Right lobe of liver (tissue), 6 donors: ENCODE measurements around the gene TMEM205. TPM values are rescaled to one million over a fixed set of nuclear protein-coding genes. Genes with fewer than 3 reads are reported as not detected.
A peak's percentile ranks its signal among the peaks of the same experiment; 100 is the strongest.
"Not testable (repeated sequence)": the region's sequence is repeated elsewhere in the genome, so short reads cannot be mapped to it uniquely, and the experiment has no call there.

Experiments used
- ATAC-seq, 4 donors: fragments of 200-7000 bp; cut with Tn5 transposase; one replicate each; pipeline ENCODE4 v1.9.1; 2020; ENCODE audit warnings: mild to moderate bottlenecking in 4 of 4, moderate library complexity in 4 of 4
- DNase-seq, 3 donors: peaks; one replicate each; pipeline ENCODE4 v3.0.0-alpha.2; 2020
- H3K27ac ChIP-seq, 3 donors: fragments of 200-600 bp; one replicate each; pipeline ENCODE4 v1.8.0; 2022
- H3K27me3 ChIP-seq, 2 donors: fragments of 200-600 bp; one replicate each; pipeline ENCODE4 v1.8.0; 2022
- H3K36me3 ChIP-seq, 4 donors: fragments of 200-600 bp; sonication (generic) in 1 of 4; one replicate each; pipeline versions ENCODE4 v1.5.1 to v1.8.0; 2017 to 2022; ENCODE audit warnings: control low read depth in 1 of 4
- H3K4me1 ChIP-seq, 4 donors: fragments of 200-600 bp; sonication (generic) in 1 of 4; one replicate each; pipeline versions ENCODE4 v1.5.1 to v1.8.0; 2017 to 2022; ENCODE audit warnings: control low read depth in 1 of 4
- H3K4me3 ChIP-seq, 3 donors: fragments of 200-600 bp; one replicate each; pipeline ENCODE4 v1.8.0; 2022
- H3K9me3 ChIP-seq, 4 donors: fragments of 200-600 bp; sonication (generic) in 1 of 4; one replicate each; pipeline versions ENCODE4 v1.5.1 to v1.8.0; 2017 to 2022; ENCODE audit warnings: control low read depth in 1 of 4
- POLR2A ChIP-seq: fragments of 450-650 bp; IDR thresholded peaks from one replicate; pipeline ENCODE4 v1.6.1; 2017; ENCODE audit warnings: antibody characterized with exemption, mild to moderate bottlenecking
- WGBS: methylation state at CpG from one replicate; pipeline ENCODE4 v1.1.6; 2018; ENCODE audit warnings: low coverage, low lambda C conversion rate; ENCODE audit not compliant: insufficient coverage; ENCODE audit errors: missing lambda C conversion rate; 5-methylcytosine and 5-hydroxymethylcytosine counted together
- intact Hi-C, 2 donors: fragments of 100-400 bp; cut with DNase I; formaldehyde crosslinking; loops; one replicate each; pipeline versions ENCODE4 v1.11.2 to v1.14.1; 2022
- total RNA-seq, 6 experiments: library from RNA; depleted of rRNA in 2 of 6; stranded (reverse); fragments of >200 nt in 2 of 6; fragmentation: NEBNext Ultra II Directional in 3 of 6; extraction: Animal tissue kit (Norgen Biotek cat#: 25700) in 3 of 6; gene quantifications; one replicate each; pipeline versions ENCODE4 v1.1.0 to v1.2.4, GENCODE V29; 2016 to 2023
- TF ChIP-seq, protein P1 (sequence below), 4 donors: fragments of 200-600 bp in 3 of 4; fragments of 450-650 bp in 1 of 4; IDR thresholded peaks; one replicate each; pipeline versions ENCODE4 v1.5.1 to v1.8.0; 2016 to 2022; ENCODE audit warnings: antibody characterized with exemption in 4 of 4, mild to moderate bottlenecking in 2 of 4
- donor health status: DM: no; HTN: yes; CAD: no.
- donor health status: DM: no; HTN: no; CAD: no.
- donor health status: DM: no; HTN: no; CAD: no.
- donor health status: DM: no; HTN: yes; CAD: no.
- donor health status: DM: no; HTN: yes; CAD: no.

Gene TMEM205
- total RNA-seq, 6 experiments from 2014 or later: 138 to 605 (median 165) TPM

DNA sequence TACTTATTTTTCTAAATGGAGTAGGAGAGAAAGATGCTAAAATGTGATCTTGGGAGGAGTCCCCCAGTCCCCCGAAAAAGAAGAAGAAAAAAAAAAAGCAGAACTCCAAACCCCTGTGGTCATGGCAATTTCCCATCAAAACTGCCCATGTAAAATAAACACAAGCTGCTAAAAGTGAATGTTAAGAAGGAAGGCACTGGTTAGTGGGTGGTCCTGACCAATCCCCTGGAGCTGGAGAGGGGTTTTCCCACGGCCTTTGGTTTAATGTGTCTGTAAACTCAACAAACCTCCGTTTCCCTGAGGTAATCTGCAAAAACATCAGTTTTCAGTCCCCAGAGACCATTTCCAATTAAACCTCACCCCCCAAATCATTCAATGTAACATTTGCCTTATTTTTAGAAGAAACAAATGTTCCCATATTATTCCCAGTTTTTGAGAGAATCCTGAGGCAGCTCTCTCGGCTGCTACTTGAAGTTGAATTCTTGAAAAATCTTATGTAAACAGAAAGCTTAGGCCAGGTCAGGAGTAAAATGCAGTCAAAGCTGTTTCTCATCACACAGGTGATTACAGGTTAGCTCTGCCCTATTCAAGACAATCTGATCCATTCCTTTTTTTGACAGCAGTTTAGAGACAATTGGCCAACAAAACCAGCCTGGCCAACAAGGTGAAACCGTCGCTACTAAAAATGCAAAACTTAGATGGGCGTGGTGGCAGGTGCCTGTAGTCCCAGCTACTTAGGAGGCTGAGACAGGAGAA is 23.6 kb downstream of the TMEM205 start:
- WGBS: 63% methylated on average over 7 of the region's 7 CpGs
- peaks cover 0 to 12% (median 5%) of the 10 kb centered on the region in 4 donors for H3K4me1 ChIP-seq
- no peak overlapping the region for H3K27ac ChIP-seq
- ATAC-seq (no peak), DNase-seq (no peak)
- peaks cover 0 to 4% (median 0%) of the 10 kb centered on the region in 4 donors for H3K36me3 ChIP-seq
- H3K9me3 ChIP-seq: no peaks in the 10 kb centered on the region
- intact Hi-C loops: no loop called here
- H3K27me3 ChIP-seq: no peaks in the 10 kb centered on the region
- no peak overlapping the region for H3K4me3 ChIP-seq
- TF ChIP-seq POLR2A: no peak
- TF ChIP-seq, protein P1, sequence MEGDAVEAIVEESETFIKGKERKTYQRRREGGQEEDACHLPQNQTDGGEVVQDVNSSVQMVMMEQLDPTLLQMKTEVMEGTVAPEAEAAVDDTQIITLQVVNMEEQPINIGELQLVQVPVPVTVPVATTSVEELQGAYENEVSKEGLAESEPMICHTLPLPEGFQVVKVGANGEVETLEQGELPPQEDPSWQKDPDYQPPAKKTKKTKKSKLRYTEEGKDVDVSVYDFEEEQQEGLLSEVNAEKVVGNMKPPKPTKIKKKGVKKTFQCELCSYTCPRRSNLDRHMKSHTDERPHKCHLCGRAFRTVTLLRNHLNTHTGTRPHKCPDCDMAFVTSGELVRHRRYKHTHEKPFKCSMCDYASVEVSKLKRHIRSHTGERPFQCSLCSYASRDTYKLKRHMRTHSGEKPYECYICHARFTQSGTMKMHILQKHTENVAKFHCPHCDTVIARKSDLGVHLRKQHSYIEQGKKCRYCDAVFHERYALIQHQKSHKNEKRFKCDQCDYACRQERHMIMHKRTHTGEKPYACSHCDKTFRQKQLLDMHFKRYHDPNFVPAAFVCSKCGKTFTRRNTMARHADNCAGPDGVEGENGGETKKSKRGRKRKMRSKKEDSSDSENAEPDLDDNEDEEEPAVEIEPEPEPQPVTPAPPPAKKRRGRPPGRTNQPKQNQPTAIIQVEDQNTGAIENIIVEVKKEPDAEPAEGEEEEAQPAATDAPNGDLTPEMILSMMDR (IDR thresholded peaks at IDR 0.05): no peak

DNA sequence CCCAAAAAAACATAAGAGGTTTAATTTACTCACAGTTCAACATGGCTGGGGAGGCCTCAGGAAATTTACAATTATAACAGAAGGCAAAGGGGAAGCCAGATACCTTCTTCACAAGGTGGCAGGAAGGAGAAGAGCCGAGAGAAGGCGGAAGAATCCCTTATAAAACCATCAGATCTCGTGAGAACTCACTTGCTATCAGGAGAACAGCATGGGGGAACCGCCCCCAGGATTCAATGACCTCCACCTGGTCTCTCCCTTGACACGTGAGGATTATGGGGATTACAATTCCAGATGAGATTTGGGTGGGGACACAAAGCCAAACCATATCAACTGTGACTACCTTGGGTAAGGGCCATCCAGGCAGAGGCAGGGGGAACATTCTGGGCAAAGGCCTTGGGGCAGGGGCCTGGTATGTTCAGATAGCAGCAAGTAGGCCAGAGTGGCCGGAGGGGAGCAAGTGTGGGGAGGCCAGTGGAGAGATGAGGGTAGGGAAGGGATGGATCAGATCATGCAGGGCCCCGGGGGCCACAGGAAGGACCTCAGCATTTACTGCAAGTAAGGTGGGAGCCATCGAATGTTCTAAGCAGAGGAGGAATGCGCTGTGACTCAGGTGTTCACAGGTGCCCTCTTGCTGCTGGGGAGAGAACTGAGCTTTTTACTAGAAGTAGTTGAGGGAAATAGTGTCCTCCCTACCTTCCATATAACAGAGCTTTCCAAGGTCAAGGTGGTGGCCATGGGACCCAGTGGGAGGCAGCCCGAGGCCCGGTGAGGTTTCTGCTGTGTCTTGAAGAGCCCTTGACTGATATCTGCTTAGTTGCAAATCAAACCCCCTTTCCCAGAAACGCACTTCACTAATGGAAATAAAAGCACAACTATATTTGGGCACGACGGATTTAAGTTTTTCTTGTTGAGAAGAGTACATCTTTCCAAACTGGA is 24.6 kb downstream of the TMEM205 start:
- TF ChIP-seq, protein P1 (IDR thresholded peaks at IDR 0.05): no peak
- no peak for TF ChIP-seq POLR2A
- Histone ChIP-seq H3K36me3 (no peaks in the 10 kb centered on the region), H3K9me3 (no peaks in the 10 kb centered on the region), H3K4me3 (no peak overlapping the region), H3K4me1 (peaks cover 0 to 12% (median 5%) of the 10 kb centered on the region in 4 donors), H3K27me3 (no peaks in the 10 kb centered on the region), H3K27ac (peak overlapping the region in 1 of 3 donors; percentile 11)
- 80% methylated on average over 10 of the region's 14 CpGs for WGBS
- no peak for ATAC-seq
- intact Hi-C loops: no loop called here
- no peak for DNase-seq

DNA sequence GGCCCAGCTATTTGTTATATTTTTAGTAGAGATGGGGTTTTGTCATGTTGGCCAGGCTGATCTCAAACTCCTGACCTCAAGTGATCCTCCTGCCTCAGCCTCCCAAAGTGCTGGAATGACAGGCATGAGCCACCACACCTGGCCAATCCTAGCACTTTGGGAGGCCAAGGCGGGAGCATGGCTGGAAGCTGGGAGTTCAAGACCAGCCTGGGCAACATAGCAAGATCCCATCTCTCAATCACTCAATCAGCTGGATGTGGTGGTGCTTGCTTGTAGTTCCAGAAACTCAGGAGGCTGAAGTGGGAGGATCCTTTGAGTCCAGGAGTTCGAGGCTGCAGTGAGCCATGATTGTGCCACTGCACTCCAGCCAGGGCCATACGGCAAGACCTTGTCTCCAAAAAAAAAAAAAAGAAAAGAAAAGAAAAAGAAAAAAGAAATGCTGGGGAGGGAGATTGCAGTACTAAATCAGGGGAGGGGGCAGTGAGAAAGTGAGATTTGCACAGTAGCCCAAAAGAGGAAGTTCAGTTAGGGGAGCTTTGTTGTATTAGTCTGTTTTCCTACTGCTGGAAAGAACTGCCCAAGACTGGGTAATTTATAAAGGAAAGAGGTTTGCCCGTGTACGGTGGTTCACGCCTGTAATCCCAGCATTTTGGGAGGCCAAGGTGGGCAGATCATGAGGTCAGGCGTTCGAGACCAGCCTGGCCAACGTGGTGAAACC is 25.6 kb downstream of the TMEM205 start:
- H3K27me3 ChIP-seq, ATAC-seq, intact Hi-C loops, DNase-seq, H3K4me3 ChIP-seq, H3K36me3 ChIP-seq, H3K9me3 ChIP-seq: not testable (repeated sequence)
- 62% methylated on average over 9 of the region's 9 CpGs for WGBS
- H3K27ac ChIP-seq: peak overlapping the region in 1 of 3 donors; percentile 11
- peaks cover 0 to 12% (median 5%) of the 10 kb centered on the region in 4 donors for H3K4me1 ChIP-seq

DNA sequence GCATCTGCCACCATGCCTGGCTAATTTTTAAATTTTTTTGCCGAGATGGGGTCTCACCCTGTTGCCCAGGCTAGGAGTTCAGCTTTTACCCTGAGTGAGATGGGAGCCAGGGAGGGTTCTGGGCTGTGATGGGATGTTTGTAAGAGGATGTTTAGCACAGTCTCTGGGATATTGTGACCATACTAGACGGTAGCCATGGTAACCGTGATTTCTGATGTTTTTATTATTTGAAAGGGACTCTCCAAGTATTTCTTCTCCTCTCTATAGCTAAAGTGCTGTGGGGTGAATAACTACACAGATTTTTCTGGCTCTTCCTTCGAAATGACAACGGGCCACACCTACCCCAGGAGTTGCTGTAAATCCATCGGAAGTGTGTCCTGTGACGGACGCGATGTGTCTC is 39.7 kb downstream of the TMEM205 start:
- Histone ChIP-seq H3K27ac (no peak overlapping the region), H3K36me3 (no peaks in the 10 kb centered on the region), H3K9me3 (no peaks in the 10 kb centered on the region), H3K27me3 (no peaks in the 10 kb centered on the region), H3K4me1 (no peaks in the 10 kb centered on the region), H3K4me3 (no peak overlapping the region)
- ATAC-seq (no peak), DNase-seq (no peak)
- TF ChIP-seq POLR2A: no peak
- TF ChIP-seq, protein P1 (IDR thresholded peaks at IDR 0.05): no peak
- intact Hi-C loops: no loop called here
- WGBS: 76% methylated on average over 9 of the region's 9 CpGs
